ENCODE results near the gene CSNK2A3. TPM values are rescaled to one million over a fixed set of nuclear protein-coding genes. Genes with fewer than 3 reads are reported as not detected.

The CSNK2A3 gene
- total and polyA plus RNA-seq, 2 experiments from 2014 or later = 0.91 to 4.1 TPM

DNA sequence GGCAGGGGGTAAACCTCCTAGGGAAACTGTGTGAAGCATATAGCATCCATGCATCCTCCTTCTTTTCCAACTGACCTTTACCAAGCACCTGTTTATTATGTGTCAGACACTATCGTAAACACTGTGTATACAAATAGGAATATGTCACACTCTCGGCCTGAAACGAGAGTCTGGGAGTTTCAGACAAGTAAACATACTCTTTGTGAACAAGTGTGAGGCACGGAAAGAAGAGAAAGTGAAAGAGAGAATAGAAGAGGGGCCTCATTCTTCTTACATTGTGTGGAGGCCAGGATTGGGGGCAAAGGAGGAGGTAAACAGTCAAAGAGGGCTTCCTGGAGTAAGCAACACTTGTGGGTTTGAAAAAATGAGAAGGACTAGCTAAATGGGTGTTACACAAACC, 16.4 kb downstream of the CSNK2A3 start:
- TF ChIP-seq CREB1 (CRISPR knock-in tag; IDR thresholded peaks at IDR 0.05; ENCODE audit: low read depth) (no peak), EZH2phosphoT487 (IDR thresholded peaks at IDR 0.05; ENCODE audit: unreplicated experiment) (no peak), NANOG (IDR thresholded peaks at IDR 0.05; ENCODE audit: borderline replicate concordance) (no peak), JUNB (IDR thresholded peaks at IDR 0.05; ENCODE audit: unreplicated experiment) (no peak), STAT1 (IDR thresholded peaks at IDR 0.05; ENCODE audit: unreplicated experiment) (no peak)
- TF ChIP-seq, protein P1, sequence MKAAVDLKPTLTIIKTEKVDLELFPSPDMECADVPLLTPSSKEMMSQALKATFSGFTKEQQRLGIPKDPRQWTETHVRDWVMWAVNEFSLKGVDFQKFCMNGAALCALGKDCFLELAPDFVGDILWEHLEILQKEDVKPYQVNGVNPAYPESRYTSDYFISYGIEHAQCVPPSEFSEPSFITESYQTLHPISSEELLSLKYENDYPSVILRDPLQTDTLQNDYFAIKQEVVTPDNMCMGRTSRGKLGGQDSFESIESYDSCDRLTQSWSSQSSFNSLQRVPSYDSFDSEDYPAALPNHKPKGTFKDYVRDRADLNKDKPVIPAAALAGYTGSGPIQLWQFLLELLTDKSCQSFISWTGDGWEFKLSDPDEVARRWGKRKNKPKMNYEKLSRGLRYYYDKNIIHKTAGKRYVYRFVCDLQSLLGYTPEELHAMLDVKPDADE (IDR thresholded peaks at IDR 0.05) = no peak
- no peak overlapping the region for H3K4me2 ChIP-seq

DNA sequence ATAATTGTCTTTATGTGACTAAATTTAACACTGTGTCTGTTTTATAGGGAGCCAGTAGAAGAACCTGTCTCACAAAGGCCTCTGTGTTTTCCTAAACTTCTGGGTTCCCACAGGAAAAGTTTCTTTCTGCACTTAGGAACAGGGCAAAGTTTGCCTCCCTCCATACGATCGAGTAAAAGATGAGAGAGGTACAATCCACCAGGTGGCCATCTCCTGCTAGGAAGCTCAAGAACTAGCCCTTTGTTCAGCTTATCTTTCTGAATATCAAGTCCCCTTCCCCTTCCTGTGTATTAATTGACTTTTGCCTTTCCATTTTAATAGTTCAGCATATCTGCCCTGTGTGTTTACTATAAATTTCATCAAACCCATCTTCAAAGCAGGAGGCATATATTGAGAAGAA, 18.0 kb downstream of the CSNK2A3 start:
- H3K9me3 Mint-ChIP-seq = no peaks in the 10 kb centered on the region
- no peaks in the 10 kb centered on the region for H3K79me2 ChIP-seq (replicated peaks; ENCODE audit: insufficient read depth)
- no peaks in the 10 kb centered on the region for H3F3A ChIP-seq (replicated peaks; ENCODE audit: low read depth)
- no peak overlapping the region for H2AFZ ChIP-seq
- no peaks in the 10 kb centered on the region for H4K20me1 ChIP-seq (replicated peaks; ENCODE audit: insufficient read depth)
- H3K4me1 ChIP-seq (ENCODE audit: insufficient read depth) = no peaks in the 10 kb centered on the region
- no peak overlapping the region for H3K4me2 ChIP-seq
- no peak overlapping the region for H3K27ac ChIP-seq (ENCODE audit: low read depth)
- DNase-seq (ENCODE audit: low spot score) (peak; percentile 27), ATAC-seq (no peak; the same call in 2 of the 3 replicates)
- H3K27me3 Mint-ChIP-seq (ENCODE audit: insufficient read depth, low read depth, poor library complexity) = peaks cover 4% of the 10 kb centered on the region
- peaks cover 12% of the 10 kb centered on the region for H3K4me1 Mint-ChIP-seq
- no peak overlapping the region for H3K4me3 Mint-ChIP-seq
- H3K36me3 ChIP-seq (ENCODE audit: insufficient read depth) = no peaks in the 10 kb centered on the region
- no peak for TF ChIP-seq ZNF114 (CRISPR knock-in tag; IDR thresholded peaks at IDR 0.05)
- TF ChIP-seq, protein P2, sequence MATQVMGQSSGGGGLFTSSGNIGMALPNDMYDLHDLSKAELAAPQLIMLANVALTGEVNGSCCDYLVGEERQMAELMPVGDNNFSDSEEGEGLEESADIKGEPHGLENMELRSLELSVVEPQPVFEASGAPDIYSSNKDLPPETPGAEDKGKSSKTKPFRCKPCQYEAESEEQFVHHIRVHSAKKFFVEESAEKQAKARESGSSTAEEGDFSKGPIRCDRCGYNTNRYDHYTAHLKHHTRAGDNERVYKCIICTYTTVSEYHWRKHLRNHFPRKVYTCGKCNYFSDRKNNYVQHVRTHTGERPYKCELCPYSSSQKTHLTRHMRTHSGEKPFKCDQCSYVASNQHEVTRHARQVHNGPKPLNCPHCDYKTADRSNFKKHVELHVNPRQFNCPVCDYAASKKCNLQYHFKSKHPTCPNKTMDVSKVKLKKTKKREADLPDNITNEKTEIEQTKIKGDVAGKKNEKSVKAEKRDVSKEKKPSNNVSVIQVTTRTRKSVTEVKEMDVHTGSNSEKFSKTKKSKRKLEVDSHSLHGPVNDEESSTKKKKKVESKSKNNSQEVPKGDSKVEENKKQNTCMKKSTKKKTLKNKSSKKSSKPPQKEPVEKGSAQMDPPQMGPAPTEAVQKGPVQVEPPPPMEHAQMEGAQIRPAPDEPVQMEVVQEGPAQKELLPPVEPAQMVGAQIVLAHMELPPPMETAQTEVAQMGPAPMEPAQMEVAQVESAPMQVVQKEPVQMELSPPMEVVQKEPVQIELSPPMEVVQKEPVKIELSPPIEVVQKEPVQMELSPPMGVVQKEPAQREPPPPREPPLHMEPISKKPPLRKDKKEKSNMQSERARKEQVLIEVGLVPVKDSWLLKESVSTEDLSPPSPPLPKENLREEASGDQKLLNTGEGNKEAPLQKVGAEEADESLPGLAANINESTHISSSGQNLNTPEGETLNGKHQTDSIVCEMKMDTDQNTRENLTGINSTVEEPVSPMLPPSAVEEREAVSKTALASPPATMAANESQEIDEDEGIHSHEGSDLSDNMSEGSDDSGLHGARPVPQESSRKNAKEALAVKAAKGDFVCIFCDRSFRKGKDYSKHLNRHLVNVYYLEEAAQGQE (IDR thresholded peaks at IDR 0.05; ENCODE audit: unreplicated experiment) = no peak
- TF ChIP-seq, protein P3, sequence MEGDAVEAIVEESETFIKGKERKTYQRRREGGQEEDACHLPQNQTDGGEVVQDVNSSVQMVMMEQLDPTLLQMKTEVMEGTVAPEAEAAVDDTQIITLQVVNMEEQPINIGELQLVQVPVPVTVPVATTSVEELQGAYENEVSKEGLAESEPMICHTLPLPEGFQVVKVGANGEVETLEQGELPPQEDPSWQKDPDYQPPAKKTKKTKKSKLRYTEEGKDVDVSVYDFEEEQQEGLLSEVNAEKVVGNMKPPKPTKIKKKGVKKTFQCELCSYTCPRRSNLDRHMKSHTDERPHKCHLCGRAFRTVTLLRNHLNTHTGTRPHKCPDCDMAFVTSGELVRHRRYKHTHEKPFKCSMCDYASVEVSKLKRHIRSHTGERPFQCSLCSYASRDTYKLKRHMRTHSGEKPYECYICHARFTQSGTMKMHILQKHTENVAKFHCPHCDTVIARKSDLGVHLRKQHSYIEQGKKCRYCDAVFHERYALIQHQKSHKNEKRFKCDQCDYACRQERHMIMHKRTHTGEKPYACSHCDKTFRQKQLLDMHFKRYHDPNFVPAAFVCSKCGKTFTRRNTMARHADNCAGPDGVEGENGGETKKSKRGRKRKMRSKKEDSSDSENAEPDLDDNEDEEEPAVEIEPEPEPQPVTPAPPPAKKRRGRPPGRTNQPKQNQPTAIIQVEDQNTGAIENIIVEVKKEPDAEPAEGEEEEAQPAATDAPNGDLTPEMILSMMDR (conservative IDR thresholded peaks at IDR 0.05; ENCODE audit: low read depth in 2 of 2) = peak; percentile 7 to 38; a peak in 2 of 4 replicates
- no peak overlapping the region for H3K27ac Mint-ChIP-seq
- no peaks in the 10 kb centered on the region for H3K36me3 Mint-ChIP-seq (ENCODE audit: low read depth)
- H3K4me3 ChIP-seq = no peak overlapping the region
- no peaks in the 10 kb centered on the region for H3K9me2 ChIP-seq (ENCODE audit: insufficient read depth)
- H3K27me3 ChIP-seq (ENCODE audit: insufficient read depth) = no peaks in the 10 kb centered on the region

More for the DNA sequence above, 16.4 kb downstream of the CSNK2A3 start:
- Histone ChIP-seq H3K27me3 (ENCODE audit: insufficient read depth) (no peaks in the 10 kb centered on the region), H3K4me1 (ENCODE audit: insufficient read depth) (no peaks in the 10 kb centered on the region), H3K27ac (ENCODE audit: low read depth) (no peak overlapping the region), H3K4me3 (no peak overlapping the region), H3F3A (replicated peaks; ENCODE audit: low read depth) (no peaks in the 10 kb centered on the region), H3K79me2 (replicated peaks; ENCODE audit: insufficient read depth) (no peaks in the 10 kb centered on the region), H2AFZ (no peak overlapping the region), H4K20me1 (replicated peaks; ENCODE audit: insufficient read depth) (no peaks in the 10 kb centered on the region), H3K9me2 (ENCODE audit: insufficient read depth) (no peaks in the 10 kb centered on the region), H3K36me3 (ENCODE audit: insufficient read depth) (no peaks in the 10 kb centered on the region)
- Mint-ChIP-seq H3K9me3 (no peaks in the 10 kb centered on the region), H3K27ac (no peak overlapping the region), H3K4me3 (no peak overlapping the region), H3K27me3 (ENCODE audit: insufficient read depth, low read depth, poor library complexity) (peaks cover 4% of the 10 kb centered on the region), H3K36me3 (ENCODE audit: low read depth) (no peaks in the 10 kb centered on the region), H3K4me1 (peaks cover 12% of the 10 kb centered on the region)
- DNase-seq (ENCODE audit: low spot score) (no peak), ATAC-seq (no peak)

Measured in GM23338 (cell line).